SU-DHL-6 (cell line): ENCODE measurements around the gene KLHL2.

Source experiments
- H2AFZ ChIP-seq: fragments of 200-600 bp; sonication (generic); 2 replicates; pipeline ENCODE4 v1.6.1; 2014; ENCODE audit warnings: low read depth, mild to moderate bottlenecking, moderate library complexity, mixed read lengths, antibody characterized with exemption, low read length; ENCODE audit not compliant: severe bottlenecking
- H3F3A ChIP-seq: fragments of 200-600 bp; shearing (Covaris generic); 2 replicates; pipeline ENCODE4 v1.6.0; 2016; ENCODE audit warnings: antibody characterized with exemption, mild to moderate bottlenecking; ENCODE audit not compliant: insufficient read depth
- H3K27ac ChIP-seq: fragments of 200-600 bp; sonication (generic); 2 replicates; pipeline ENCODE4 v1.5.1; 2016; ENCODE audit warnings: low read depth, mild to moderate bottlenecking, low read length, moderate library complexity, mixed read lengths
- H3K27me3 ChIP-seq: fragments of 200-600 bp; sonication (generic), shearing (Covaris generic); 2 replicates; pipeline ENCODE4 v1.6.0; 2014; ENCODE audit warnings: mild to moderate bottlenecking, low read length
- H3K36me3 ChIP-seq: fragments of 200-600 bp; sonication (generic); 2 replicates; pipeline ENCODE4 v1.6.1; 2014; ENCODE audit warnings: mild to moderate bottlenecking, low read length, mixed read lengths
- H3K4me2 ChIP-seq: fragments of 300-600, 200-600 bp; shearing (Covaris generic), sonication (generic); 2 replicates; pipeline ENCODE4 v1.6.0; 2014; ENCODE audit warnings: low read length, low read depth, mild to moderate bottlenecking; ENCODE audit not compliant: poor library complexity, severe bottlenecking
- H3K4me3 ChIP-seq: fragments of 200-600 bp; sonication (generic); 2 replicates; pipeline ENCODE4 v1.5.1; 2014; ENCODE audit warnings: antibody characterized with exemption, low read length, mild to moderate bottlenecking, mixed read lengths; ENCODE audit not compliant: insufficient read depth, poor library complexity, severe bottlenecking
- H3K79me2 ChIP-seq: fragments of 200-600 bp; sonication (generic); 2 replicates; pipeline ENCODE4 v1.6.1; 2014; ENCODE audit warnings: mild to moderate bottlenecking, low read length, moderate library complexity; ENCODE audit not compliant: insufficient read depth
- H3K9ac ChIP-seq: fragments of 200-600 bp; sonication (generic); 2 replicates; pipeline ENCODE4 v1.7.0; 2014; ENCODE audit warnings: mild to moderate bottlenecking, low read length
- H3K9me2 ChIP-seq: fragments of 200-600 bp; sonication (generic); replicated peaks from 2 replicates; pipeline ENCODE4 v1.6.1; 2014; ENCODE audit warnings: low read length; ENCODE audit not compliant: insufficient read depth
- H3K9me3 ChIP-seq: fragments of 200-600 bp; sonication (generic); 2 replicates; pipeline ENCODE4 v1.6.1; 2014; ENCODE audit warnings: low read length, mixed read lengths; ENCODE audit not compliant: insufficient read depth
- H4K20me1 ChIP-seq: fragments of 200-600 bp; sonication (generic); 2 replicates; pipeline ENCODE4 v1.6.1; 2014; ENCODE audit warnings: low read depth, mild to moderate bottlenecking, antibody characterized with exemption, low read length, moderate library complexity, mixed read lengths
- CTCF ChIP-seq: fragments of 200-600 bp; sonication (generic); IDR thresholded peaks from one replicate; pipeline ENCODE4 v1.5.1; 2017; ENCODE audit warnings: antibody characterized with exemption, mild to moderate bottlenecking, low read length, moderate library complexity; ENCODE audit not compliant: insufficient read depth, poor library complexity, severe bottlenecking
- EZH2phosphoT487 ChIP-seq: fragments of 200-600 bp; sonication (generic), shearing (Covaris generic); conservative IDR thresholded peaks from 2 replicates; pipeline ENCODE4 v1.6.1; 2018; ENCODE audit warnings: mild to moderate bottlenecking, antibody characterized with exemption, low read length, moderate library complexity, mixed read lengths

The KLHL2 gene

GRCh38 chr4:165331359-165331758, 124.0 kb downstream of the KLHL2 start:
- Histone ChIP-seq H3K9me2 (no peaks in the 10 kb centered on the region), H3K27ac (no peak overlapping the region), H3K27me3 (no peaks in the 10 kb centered on the region), H2AFZ (no peak overlapping the region), H3F3A (peaks cover 20% of the 10 kb centered on the region; the same call in 1 of the 2 replicates), H3K9ac (0 out of 2 replicates have a peak overlapping the region, but pooled peaks have one; percentile 72), H3K4me2 (peak overlapping the region; percentile 84), H3K4me3 (no peak overlapping the region), H3K36me3 (peaks cover 57% of the 10 kb centered on the region), H3K79me2 (peaks cover 89% of the 10 kb centered on the region), H4K20me1 (peaks cover 71% of the 10 kb centered on the region), H3K9me3 (no peaks in the 10 kb centered on the region)
- TF ChIP-seq EZH2phosphoT487 = no peak
- no peak for TF ChIP-seq CTCF

GRCh38 chr4:165331823-165332222, 124.5 kb downstream of the KLHL2 start:
- H3K4me2 ChIP-seq = peak overlapping the region; percentile 84

GRCh38 chr4:165332502-165332901, 125.1 kb downstream of the KLHL2 start:
- Histone ChIP-seq H3K9me2 (no peaks in the 10 kb centered on the region), H3K27ac (0 out of 2 replicates have a peak overlapping the region, but pooled peaks have one; percentile 6), H3K4me2 (peak overlapping the region; percentile 84), H3K9ac (no peak overlapping the region), H2AFZ (no peak overlapping the region), H3K27me3 (no peaks in the 10 kb centered on the region), H3F3A (peaks cover 22% of the 10 kb centered on the region; the same call in 1 of the 2 replicates), H3K9me3 (no peaks in the 10 kb centered on the region), H4K20me1 (peaks cover 82% of the 10 kb centered on the region), H3K79me2 (peaks cover 95% of the 10 kb centered on the region), H3K36me3 (peaks cover 69% of the 10 kb centered on the region), H3K4me3 (no peak overlapping the region)
- TF ChIP-seq CTCF (no peak), EZH2phosphoT487 (no peak)

More at GRCh38 chr4:165331823-165332222, 124.5 kb downstream of the KLHL2 start:
- Histone ChIP-seq H3K9ac (no peak overlapping the region), H4K20me1 (peaks cover 75% of the 10 kb centered on the region), H3K9me2 (no peaks in the 10 kb centered on the region), H3K36me3 (peaks cover 62% of the 10 kb centered on the region), H3K79me2 (peaks cover 93% of the 10 kb centered on the region), H3K27ac (no peak overlapping the region), H3K9me3 (no peaks in the 10 kb centered on the region), H3F3A (peaks cover 22% of the 10 kb centered on the region; the same call in 1 of the 2 replicates), H3K27me3 (no peaks in the 10 kb centered on the region), H3K4me3 (no peak overlapping the region), H2AFZ (no peak overlapping the region)
- TF ChIP-seq CTCF (no peak), EZH2phosphoT487 (no peak)
